Measurements from ENCODE around the gene CAMK1D.

DNA sequence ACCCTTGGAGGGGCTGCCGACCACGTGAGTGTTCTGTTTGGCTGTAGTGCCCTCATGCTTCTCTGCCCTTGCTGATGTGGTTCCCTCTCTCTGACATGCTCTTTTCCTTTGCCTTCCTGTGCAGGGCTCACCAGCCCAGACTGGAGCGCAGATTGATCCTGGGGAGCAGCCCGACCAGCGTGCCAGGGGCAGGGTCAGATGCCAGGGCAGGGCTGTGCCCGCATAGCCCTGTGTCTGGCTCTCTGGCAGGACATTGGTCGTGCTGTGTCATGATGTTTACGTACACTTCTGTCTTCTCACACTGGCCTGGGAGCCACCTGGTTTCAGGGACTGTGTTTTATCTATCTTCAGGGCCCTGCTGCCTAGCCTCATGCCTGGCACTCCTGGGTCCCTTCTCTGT, 300.8 kb downstream of the CAMK1D start:
- TF ChIP-seq, protein P1, sequence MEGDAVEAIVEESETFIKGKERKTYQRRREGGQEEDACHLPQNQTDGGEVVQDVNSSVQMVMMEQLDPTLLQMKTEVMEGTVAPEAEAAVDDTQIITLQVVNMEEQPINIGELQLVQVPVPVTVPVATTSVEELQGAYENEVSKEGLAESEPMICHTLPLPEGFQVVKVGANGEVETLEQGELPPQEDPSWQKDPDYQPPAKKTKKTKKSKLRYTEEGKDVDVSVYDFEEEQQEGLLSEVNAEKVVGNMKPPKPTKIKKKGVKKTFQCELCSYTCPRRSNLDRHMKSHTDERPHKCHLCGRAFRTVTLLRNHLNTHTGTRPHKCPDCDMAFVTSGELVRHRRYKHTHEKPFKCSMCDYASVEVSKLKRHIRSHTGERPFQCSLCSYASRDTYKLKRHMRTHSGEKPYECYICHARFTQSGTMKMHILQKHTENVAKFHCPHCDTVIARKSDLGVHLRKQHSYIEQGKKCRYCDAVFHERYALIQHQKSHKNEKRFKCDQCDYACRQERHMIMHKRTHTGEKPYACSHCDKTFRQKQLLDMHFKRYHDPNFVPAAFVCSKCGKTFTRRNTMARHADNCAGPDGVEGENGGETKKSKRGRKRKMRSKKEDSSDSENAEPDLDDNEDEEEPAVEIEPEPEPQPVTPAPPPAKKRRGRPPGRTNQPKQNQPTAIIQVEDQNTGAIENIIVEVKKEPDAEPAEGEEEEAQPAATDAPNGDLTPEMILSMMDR (IDR thresholded peaks at IDR 0.05) = no peak
- TF ChIP-seq POLR2A (IDR thresholded peaks at IDR 0.05) = no peak
